Heart left ventricle (tissue), 13 donors: ENCODE data around the gene SASH3.

Experiments used
- CTCF ChIP-seq, 12 donors: fragments of 200-600 bp; sonication (generic) in 4 of 12; IDR thresholded peaks; one replicate each; pipeline versions ENCODE4 v1.5.0 to v1.8.0; 2018 to 2022; ENCODE audit warnings: antibody characterized with exemption in 12 of 12, mild to moderate bottlenecking in 5 of 12
- POLR2A ChIP-seq, 2 donors: fragments of 450-650 bp; IDR thresholded peaks; one replicate each; pipeline ENCODE4 v1.6.1; 2017; ENCODE audit warnings: antibody characterized with exemption in 2 of 2, mild to moderate bottlenecking in 2 of 2, moderate library complexity in 2 of 2
- donor health status: ischemic (EF 13 %, LVEDD 7.1; RV severe dilation, severe dysfunction).
- donor health status: DM: no; HTN: yes; CAD: no.
- donor health status: DM: no; HTN: no; CAD: no.
- donor health status: ischemic (EF 25% LVEDD 6.9; RV normal size, moderate dysfunction).
- donor health status: ischemic (EF 25% LVEDD 5.7; RV mildly dilated, moderate dysfunction).
- donor health status: ischemic (EF 35%, LVEDD 5.7; RV mildly dilated, moderate dysfunction).
- donor health status: nonischemic (EF 11% LVEDD 7.7; RV severe dilation, severe dysfunction).
- donor health status: DM: yes; HTN: yes; CAD: no.
- donor health status: PGD.
- donor health status: ischemic (EF 29% LVEDD 5.4; RV normal size, mild dysfunction).
- donor health status: nonischemic (EF 23%, LVEDD 6.1; RV moderate dilation, normal function).

- TF ChIP-seq CTCF (IDR thresholded peaks at IDR 0.05), result no peak
- no peak for TF ChIP-seq POLR2A (IDR thresholded peaks at IDR 0.05)
Observed at GRCh38 chrX:129738466-129739308, 41.1 kb upstream of the SASH3 start, which contains the start of gene XPNPEP2.
